IPS-15b (cell line): ENCODE results near the gene CFAP91.

Experiments
- H3K27me3 ChIP-seq: one replicate; pipeline ENCODE4 v1.6.1; 2013; ENCODE audit warnings: low read length; ENCODE audit not compliant: control insufficient read depth, insufficient read depth
- H3K36me3 ChIP-seq: one replicate; pipeline ENCODE4 v1.6.1; 2013; ENCODE audit warnings: low read length; ENCODE audit not compliant: control insufficient read depth, insufficient read depth
- H3K4me1 ChIP-seq: one replicate; pipeline ENCODE4 v1.6.1; 2013; ENCODE audit warnings: mild to moderate bottlenecking, low read length; ENCODE audit not compliant: control insufficient read depth, insufficient read depth
- H3K4me3 ChIP-seq: one replicate; pipeline ENCODE4 v1.5.1; 2013; ENCODE audit warnings: low read depth, low read length
- H3K9ac ChIP-seq: one replicate; pipeline ENCODE4 v1.6.1; 2013; ENCODE audit warnings: low read depth, mild to moderate bottlenecking, low read length
- H3K9me3 ChIP-seq: one replicate; pipeline ENCODE4 v1.6.1; 2013; ENCODE audit warnings: mild to moderate bottlenecking, low read length; ENCODE audit not compliant: control insufficient read depth, insufficient read depth

Gene CFAP91

DNA sequence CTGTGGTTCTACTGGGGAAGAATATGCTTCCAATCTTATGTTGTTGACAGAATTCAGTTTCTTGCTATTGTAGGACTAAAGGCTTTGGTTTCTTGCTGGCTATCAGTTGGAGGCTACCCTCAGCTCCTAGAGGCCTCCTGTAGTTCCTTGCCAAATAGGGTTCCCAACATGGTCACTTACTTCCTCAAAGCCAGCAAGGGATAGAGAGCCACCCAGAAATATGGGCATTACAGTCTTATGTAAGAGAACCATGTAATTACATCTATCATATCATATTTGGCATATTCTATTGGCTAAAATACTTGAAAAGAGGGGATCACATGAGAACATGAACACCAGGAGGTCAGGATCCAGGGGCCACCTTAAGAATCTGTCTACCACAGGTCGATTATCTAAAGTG lies 19.4 kb upstream of the CFAP91 start:
- H3K27me3 ChIP-seq = no peaks in the 10 kb centered on the region
- H3K9ac ChIP-seq = no peak overlapping the region
- H3K4me1 ChIP-seq = peaks cover 3% of the 10 kb centered on the region
- H3K36me3 ChIP-seq = no peaks in the 10 kb centered on the region
- H3K9me3 ChIP-seq = no peaks in the 10 kb centered on the region
- no peak overlapping the region for H3K4me3 ChIP-seq

DNA sequence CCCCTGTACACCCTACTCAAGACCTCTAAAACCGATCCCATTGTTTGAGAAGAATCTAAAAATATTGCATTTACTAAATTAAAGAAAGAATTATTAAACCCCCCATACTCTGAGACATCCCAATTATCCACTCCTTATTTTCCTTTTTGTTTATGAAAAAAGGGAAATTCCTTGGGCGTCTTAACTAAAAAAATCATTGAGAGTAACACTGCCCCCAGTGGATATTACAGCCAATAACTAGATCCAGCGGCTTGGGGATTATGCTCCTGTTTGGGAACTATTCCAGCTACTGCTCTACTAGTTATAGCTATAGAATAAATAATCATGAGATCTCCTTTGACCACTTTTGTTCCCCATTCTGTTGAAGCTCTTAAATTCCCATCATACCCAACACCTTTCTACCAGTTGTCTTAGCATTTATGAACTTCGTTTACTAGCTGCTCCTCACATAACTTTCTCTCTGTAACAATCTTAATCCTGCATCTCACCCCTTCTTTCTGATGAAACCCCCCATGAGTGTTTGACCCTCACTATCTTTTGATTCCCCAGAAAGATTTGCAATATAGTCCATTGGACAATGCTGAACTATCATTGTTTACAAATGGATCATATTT lies 12.7 kb upstream of the CFAP91 start:
- Histone ChIP-seq H3K4me3 (no peak overlapping the region), H3K4me1 (peaks cover under 1% of the 10 kb centered on the region)

GRCh38 chr3:119695480-119695879 lies 7.3 kb upstream of the CFAP91 start:
- H3K4me1 ChIP-seq = no peaks in the 10 kb centered on the region
- no peaks in the 10 kb centered on the region for H3K9me3 ChIP-seq
- no peaks in the 10 kb centered on the region for H3K36me3 ChIP-seq
- H3K4me3 ChIP-seq = no peak overlapping the region
- no peaks in the 10 kb centered on the region for H3K27me3 ChIP-seq
- H3K9ac ChIP-seq = no peak overlapping the region

More for the DNA sequence above, 12.7 kb upstream of the CFAP91 start:
- Histone ChIP-seq H3K36me3 (no peaks in the 10 kb centered on the region), H3K9me3 (no peaks in the 10 kb centered on the region), H3K27me3 (no peaks in the 10 kb centered on the region), H3K9ac (no peak overlapping the region)

DNA sequence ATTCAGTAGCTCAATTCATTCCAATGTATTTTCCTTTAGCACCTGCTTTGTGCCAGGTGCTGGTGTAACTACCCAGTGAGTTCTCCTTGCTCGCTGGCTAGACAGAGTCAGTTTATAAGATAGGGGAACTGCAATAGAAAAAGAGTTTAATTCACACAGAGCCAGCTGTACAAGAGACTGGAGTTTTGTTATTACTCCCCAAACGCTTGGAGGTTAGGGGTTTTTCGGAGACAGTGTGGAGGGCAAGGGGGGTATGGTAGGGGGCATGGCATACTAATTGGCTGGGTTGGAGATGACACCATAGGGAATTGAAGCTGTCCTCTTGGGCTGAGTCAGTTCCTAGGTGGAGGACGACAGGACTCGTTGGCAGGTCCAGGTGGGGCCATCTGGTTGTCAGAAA lies 5.4 kb upstream of the CFAP91 start:
- no peaks in the 10 kb centered on the region for H3K4me1 ChIP-seq
- H3K4me3 ChIP-seq = no peak overlapping the region
- H3K27me3 ChIP-seq = no peaks in the 10 kb centered on the region
- no peak overlapping the region for H3K9ac ChIP-seq
- no peaks in the 10 kb centered on the region for H3K36me3 ChIP-seq
- no peaks in the 10 kb centered on the region for H3K9me3 ChIP-seq

DNA sequence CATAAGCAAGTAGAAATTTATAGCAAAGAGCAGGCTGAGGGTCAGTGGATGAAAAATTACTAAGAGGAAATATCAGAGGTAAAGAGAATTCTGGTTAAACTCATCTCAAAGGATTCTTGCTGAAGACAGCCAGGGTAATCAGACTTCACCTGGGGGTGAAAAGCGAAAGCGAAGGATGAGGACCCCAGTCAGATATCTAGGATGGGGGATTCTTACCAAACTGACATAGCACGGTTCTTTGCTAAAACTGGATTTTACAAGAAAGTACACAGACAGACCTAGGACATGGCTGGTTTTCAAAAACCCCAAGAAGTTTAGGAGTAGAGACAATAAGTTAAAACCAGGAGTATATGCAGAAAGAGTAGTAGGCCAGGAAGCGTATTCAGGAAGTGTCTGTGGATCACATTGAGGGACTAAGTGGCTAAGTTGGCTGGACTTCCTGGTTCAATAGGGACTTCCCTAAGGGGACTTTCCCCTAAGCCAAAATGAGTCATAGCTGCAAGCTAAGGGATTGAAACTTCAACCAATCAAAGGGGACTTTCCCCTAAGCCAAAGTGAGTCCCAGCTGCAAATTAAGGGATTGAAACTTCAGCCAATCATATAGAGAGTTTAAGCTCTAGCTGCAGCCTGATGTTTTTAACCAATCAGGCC lies 2.4 kb upstream of the CFAP91 start:
- Histone ChIP-seq H3K36me3 (no peaks in the 10 kb centered on the region), H3K9me3 (no peaks in the 10 kb centered on the region), H3K9ac (no peak overlapping the region), H3K27me3 (peaks cover 8% of the 10 kb centered on the region), H3K4me3 (no peak overlapping the region), H3K4me1 (peaks cover 5% of the 10 kb centered on the region)

- Histone ChIP-seq H3K4me3 (no peak overlapping the region), H3K9me3 (no peaks in the 10 kb centered on the region), H3K4me1 (peaks cover 5% of the 10 kb centered on the region), H3K27me3 (peaks cover 8% of the 10 kb centered on the region), H3K9ac (no peak overlapping the region), H3K36me3 (no peaks in the 10 kb centered on the region)
Measured at GRCh38 chr3:119700920-119701734, 1.7 kb upstream of the CFAP91 start.

DNA sequence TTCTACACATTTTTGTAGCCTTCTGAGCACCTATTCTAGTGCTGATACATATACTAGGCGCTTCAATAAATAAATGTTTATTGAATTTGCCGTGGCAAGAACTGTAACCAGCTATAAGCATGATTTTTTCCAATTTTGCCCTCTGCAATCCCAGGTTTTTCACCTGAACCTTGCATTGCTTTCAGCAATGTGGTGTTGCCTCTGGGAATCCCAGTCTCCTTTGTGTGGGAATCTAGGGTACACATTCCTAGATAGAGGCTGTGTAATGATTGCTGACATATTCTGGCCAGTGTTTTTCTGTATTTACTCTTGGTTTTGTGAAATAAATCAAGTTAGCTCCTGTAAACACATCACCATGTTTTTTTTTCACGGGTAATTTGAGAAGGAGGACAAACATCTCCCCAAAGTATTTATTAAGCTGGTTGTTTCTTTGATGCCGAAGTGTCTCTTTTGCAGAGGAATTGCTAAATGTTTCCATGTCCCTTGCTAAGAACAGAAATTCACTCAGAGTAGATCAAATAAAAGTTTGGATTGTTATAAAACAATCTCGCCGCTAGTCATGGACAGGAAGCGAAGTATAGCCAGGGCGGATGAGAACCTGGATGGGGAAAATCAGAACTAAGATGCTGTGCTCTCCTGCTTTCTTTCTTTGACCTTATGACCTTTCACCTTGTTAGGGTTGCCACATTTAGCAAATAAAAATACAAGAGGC lies 1.2 kb downstream of the CFAP91 start:
- Histone ChIP-seq H3K27me3 (peaks cover 8% of the 10 kb centered on the region), H3K9me3 (no peaks in the 10 kb centered on the region), H3K4me1 (peaks cover 5% of the 10 kb centered on the region), H3K4me3 (peak overlapping the region; percentile 86), H3K36me3 (no peaks in the 10 kb centered on the region), H3K9ac (no peak overlapping the region)

DNA sequence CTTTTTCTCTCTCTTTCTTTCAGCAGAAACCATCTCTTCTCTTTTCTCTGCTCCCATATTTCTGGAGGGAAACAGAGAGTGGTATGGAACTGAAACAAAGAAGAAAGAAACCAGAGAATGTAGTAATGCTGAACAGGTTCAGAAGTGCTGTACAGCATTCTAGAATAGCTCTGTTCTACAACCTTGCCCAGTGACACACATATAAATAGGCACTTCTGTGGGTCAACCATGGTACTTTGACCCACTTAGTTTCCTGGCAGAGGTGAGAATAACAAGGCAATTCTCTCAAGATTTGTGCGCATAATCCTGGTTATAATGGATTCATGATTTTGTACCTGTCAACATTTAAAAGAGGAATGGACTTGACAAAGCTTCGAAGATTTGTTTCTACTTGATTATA lies 12.3 kb downstream of the CFAP91 start:
- H3K4me3 ChIP-seq = no peak overlapping the region
- H3K9me3 ChIP-seq = no peaks in the 10 kb centered on the region
- H3K9ac ChIP-seq = no peak overlapping the region
- no peaks in the 10 kb centered on the region for H3K36me3 ChIP-seq
- no peaks in the 10 kb centered on the region for H3K27me3 ChIP-seq
- no peaks in the 10 kb centered on the region for H3K4me1 ChIP-seq

GRCh38 chr3:119716998-119717397 lies 14.2 kb downstream of the CFAP91 start:
- no peak overlapping the region for H3K4me3 ChIP-seq
- no peaks in the 10 kb centered on the region for H3K9me3 ChIP-seq
- no peaks in the 10 kb centered on the region for H3K4me1 ChIP-seq
- H3K9ac ChIP-seq = no peak overlapping the region
- no peaks in the 10 kb centered on the region for H3K36me3 ChIP-seq
- H3K27me3 ChIP-seq = no peaks in the 10 kb centered on the region

DNA sequence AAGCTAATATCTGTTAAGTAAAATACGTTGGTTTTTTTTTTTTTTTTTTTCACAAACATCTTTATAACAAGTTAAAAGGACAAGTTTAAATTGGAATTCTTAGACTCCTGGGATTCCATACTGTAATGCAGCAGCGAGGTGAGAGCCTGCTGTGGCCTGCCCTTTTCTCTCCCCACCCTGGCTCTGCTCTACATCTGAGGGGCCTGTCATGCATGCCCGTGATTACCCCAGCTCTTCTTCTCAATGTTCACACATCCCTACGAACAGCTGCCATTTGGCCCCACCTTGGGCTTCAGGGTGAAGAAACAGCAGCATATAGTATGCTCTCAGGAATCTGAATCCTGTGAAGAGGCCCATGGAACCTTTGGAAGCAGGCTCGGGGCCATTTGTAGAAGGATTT lies 14.7 kb downstream of the CFAP91 start:
- no peak overlapping the region for H3K9ac ChIP-seq
- H3K36me3 ChIP-seq = no peaks in the 10 kb centered on the region
- no peaks in the 10 kb centered on the region for H3K27me3 ChIP-seq
- no peaks in the 10 kb centered on the region for H3K9me3 ChIP-seq
- H3K4me3 ChIP-seq = no peak overlapping the region
- no peaks in the 10 kb centered on the region for H3K4me1 ChIP-seq

GRCh38 chr3:119723022-119723421 lies 20.2 kb downstream of the CFAP91 start:
- Histone ChIP-seq H3K9me3 (no peaks in the 10 kb centered on the region), H3K4me1 (no peaks in the 10 kb centered on the region), H3K36me3 (no peaks in the 10 kb centered on the region), H3K27me3 (no peaks in the 10 kb centered on the region), H3K4me3 (no peak overlapping the region), H3K9ac (no peak overlapping the region)
